ENCODE results near the gene OTOR.

GRCh38 chr20:16758454-16759180 lies 10.5 kb downstream of the OTOR start:
- TF ChIP-seq CTCF (IDR thresholded peaks at IDR 0.05 in 4 of 5, conservative IDR thresholded peaks at IDR 0.05 in 1 of 5) = no peak
- no peak for TF ChIP-seq POLR2A (IDR thresholded peaks at IDR 0.05)

Data from gastrocnemius medialis (tissue), 4 donors.